ENCODE results near the gene OGFOD3. TPM values are rescaled to one million over a fixed set of nuclear protein-coding genes. Genes with fewer than 3 reads are reported as not detected.

The OGFOD3 gene
- polyA plus RNA-seq, 2 of the 4 experiments (the other 2 are of a cell fraction) = 15.2 to 19.8 TPM

DNA sequence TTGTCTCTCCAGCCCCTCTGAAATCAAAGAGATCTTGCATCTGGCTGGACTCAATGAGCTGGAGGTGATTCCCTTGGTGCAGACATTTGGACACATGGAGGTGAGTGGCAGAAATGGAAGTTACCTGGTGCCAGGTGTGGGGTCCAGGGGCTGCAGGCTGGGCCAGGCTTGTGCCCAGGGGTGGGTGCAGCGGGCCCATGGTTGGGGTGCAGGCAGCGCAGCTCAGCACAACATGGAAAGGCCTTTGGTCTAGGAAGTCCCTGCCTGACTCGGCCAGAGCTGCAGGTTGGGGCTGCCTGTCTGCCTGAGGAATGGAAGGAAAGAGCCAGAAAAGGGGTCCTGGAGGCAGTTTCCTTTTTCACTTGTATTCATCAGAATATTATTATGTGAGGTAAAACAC lies 10.2 kb upstream of the OGFOD3 start (continued):
- TF ChIP-seq, protein P1, sequence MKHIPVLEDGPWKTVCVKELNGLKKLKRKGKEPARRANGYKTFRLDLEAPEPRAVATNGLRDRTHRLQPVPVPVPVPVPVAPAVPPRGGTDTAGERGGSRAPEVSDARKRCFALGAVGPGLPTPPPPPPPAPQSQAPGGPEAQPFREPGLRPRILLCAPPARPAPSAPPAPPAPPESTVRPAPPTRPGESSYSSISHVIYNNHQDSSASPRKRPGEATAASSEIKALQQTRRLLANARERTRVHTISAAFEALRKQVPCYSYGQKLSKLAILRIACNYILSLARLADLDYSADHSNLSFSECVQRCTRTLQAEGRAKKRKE (CRISPR knock-in tag; IDR thresholded peaks at IDR 0.05; ENCODE audit: low read depth) = no peak
- TF ChIP-seq SREBF2 (IDR thresholded peaks at IDR 0.05) = no peak

DNA sequence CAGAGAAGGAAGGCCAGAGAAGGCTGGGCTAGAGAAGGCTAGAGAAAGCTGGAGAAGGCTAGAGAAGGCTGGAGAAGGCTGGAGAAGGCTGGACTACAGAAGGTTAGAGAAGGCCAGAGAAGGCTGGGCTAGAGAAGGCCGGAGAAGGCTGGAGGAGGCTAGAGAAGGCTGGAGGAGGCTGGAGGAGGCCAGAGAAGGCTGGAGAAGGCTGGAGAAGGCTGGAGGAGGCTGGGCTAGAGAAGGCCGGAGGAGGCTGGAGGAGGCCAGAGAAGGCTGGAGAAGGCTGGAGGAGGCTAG lies 6.4 kb upstream of the OGFOD3 start:
- Histone ChIP-seq H3K9me3 (peaks cover 14% of the 10 kb centered on the region), H3K27ac (no peak overlapping the region), H3K4me3 (no peak overlapping the region), H3K4me2 (no peak overlapping the region), H3K4me1 (no peaks in the 10 kb centered on the region)
- TF ChIP-seq, protein P2, sequence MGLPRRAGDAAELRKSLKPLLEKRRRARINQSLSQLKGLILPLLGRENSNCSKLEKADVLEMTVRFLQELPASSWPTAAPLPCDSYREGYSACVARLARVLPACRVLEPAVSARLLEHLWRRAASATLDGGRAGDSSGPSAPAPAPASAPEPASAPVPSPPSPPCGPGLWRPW (IDR thresholded peaks at IDR 0.05) = no peak
- no peak for TF ChIP-seq ZSCAN20 (CRISPR knock-in tag; IDR thresholded peaks at IDR 0.05)
- TF ChIP-seq CHD4 (IDR thresholded peaks at IDR 0.05; ENCODE audit: borderline replicate concordance) = no peak
- TF ChIP-seq, protein P1 (CRISPR knock-in tag; IDR thresholded peaks at IDR 0.05; ENCODE audit: low read depth) = no peak
- no peak for TF ChIP-seq RFX5 (IDR thresholded peaks at IDR 0.05)
- TF ChIP-seq TFCP2L1 (CRISPR knock-in tag; IDR thresholded peaks at IDR 0.05) = no peak
- TF ChIP-seq CBX8 (IDR thresholded peaks at IDR 0.05) = no peak
- TF ChIP-seq EP300 (IDR thresholded peaks at IDR 0.05) = no peak
- CTCF ChIA-PET = interaction anchor here (1.8 to 3.9 kb wide), 2 partner anchors 10 to 22 kb away, joined by 5 to 21 read pairs; no protein-coding TSS in a partner anchor
- no peak for DNase-seq (ENCODE audit: low read depth in 1 of 2, low spot score in 1 of 2)
- POLR2A ChIA-PET = no interaction called here
- no peak for ATAC-seq
- 98% methylated on average over 2 of the region's 2 CpGs for WGBS (ENCODE audit: missing lambda C conversion rate)
- no peak for FAIRE-seq

DNA sequence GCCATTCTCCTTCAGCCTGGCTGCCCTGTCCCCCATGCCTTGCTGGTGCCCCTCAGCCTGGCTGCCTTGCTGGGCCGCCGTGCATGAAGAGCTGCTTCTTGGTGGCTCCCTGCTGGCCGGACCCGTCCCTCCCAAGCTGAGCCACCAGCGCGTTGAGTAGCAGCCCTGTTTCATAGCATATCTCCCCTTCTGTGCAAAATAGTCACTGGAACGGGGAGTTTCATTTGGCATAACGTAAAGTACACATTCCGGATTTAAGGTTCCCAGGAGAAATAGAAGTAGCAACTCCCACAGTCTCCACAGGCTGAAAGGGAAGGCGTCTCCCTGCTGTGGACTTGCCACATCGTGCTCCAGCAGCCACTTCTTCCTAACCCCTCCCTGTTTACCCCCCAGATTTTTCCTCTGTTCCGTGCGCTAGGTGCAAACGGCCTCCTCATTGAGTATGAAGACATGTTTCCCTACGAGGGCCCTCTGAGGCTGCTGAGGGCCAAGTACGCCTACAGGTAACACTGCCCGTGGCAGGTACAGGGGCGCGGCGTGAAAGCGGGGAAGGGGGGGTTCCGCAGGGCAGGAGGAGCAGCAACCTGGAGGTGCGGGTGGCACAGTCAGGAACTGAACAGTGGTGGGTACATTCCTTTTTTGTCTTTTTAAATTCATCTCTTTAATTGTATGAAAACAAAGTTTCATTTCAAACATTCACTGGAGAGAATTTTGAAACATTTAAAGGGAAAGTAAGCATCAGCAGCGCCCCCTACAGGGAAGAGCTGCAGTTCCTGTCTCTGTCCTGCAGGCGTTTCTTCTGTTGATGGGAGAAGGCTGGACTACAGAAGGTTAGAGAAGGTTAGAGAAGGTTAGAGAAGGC lies 5.8 kb upstream of the OGFOD3 start:
- no peak overlapping the region for H3K27ac ChIP-seq
- FAIRE-seq (no peak), ATAC-seq (peak in 1 of 2 experiments; percentile 60; a peak in 3 of 6 replicates), DNase-seq (ENCODE audit: low read depth in 1 of 2, low spot score in 1 of 2) (peak in 1 of 2 experiments; percentile 60)
- ChIA-PET POLR2A (no interaction called here), CTCF (interaction anchor here (1.4 to 3.9 kb wide), 3 partner anchors 11 to 72 kb away, joined by 5 to 21 read pairs (median 5); no protein-coding TSS in a partner anchor)
- no peak overlapping the region for H3K4me2 ChIP-seq
- H3K4me1 ChIP-seq = peaks cover 3% of the 10 kb centered on the region; the same call in 2 of the 3 replicates
- TF ChIP-seq RAD21 (conservative IDR thresholded peaks at IDR 0.05 in 1 of 2, IDR thresholded peaks at IDR 0.05 in 1 of 2) = 0 out of 5 replicates have a peak, but pooled peaks of 1 of the 2 experiments have one; percentile 12
- TF ChIP-seq, protein P3, sequence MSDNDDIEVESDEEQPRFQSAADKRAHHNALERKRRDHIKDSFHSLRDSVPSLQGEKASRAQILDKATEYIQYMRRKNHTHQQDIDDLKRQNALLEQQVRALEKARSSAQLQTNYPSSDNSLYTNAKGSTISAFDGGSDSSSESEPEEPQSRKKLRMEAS (IDR thresholded peaks at IDR 0.05) = no peak
- TF ChIP-seq MAZ (IDR thresholded peaks at IDR 0.05; ENCODE audit: borderline replicate concordance, low read depth, low read length) = no peak
- TF ChIP-seq, protein P4, sequence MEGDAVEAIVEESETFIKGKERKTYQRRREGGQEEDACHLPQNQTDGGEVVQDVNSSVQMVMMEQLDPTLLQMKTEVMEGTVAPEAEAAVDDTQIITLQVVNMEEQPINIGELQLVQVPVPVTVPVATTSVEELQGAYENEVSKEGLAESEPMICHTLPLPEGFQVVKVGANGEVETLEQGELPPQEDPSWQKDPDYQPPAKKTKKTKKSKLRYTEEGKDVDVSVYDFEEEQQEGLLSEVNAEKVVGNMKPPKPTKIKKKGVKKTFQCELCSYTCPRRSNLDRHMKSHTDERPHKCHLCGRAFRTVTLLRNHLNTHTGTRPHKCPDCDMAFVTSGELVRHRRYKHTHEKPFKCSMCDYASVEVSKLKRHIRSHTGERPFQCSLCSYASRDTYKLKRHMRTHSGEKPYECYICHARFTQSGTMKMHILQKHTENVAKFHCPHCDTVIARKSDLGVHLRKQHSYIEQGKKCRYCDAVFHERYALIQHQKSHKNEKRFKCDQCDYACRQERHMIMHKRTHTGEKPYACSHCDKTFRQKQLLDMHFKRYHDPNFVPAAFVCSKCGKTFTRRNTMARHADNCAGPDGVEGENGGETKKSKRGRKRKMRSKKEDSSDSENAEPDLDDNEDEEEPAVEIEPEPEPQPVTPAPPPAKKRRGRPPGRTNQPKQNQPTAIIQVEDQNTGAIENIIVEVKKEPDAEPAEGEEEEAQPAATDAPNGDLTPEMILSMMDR (IDR thresholded peaks at IDR 0.05) = peak; percentile 44; the same call in 2 of the 3 replicates
- TF ChIP-seq HOXB13 (CRISPR knock-in tag; IDR thresholded peaks at IDR 0.05; ENCODE audit: low read depth) = no peak
- TF ChIP-seq ZSCAN20 (CRISPR knock-in tag; IDR thresholded peaks at IDR 0.05) = no peak
- TF ChIP-seq CBX2 (IDR thresholded peaks at IDR 0.05; ENCODE audit: borderline replicate concordance, low read depth) = no peak
- H3K4me3 ChIP-seq = no peak overlapping the region
- peaks cover 14% of the 10 kb centered on the region for H3K9me3 ChIP-seq
- WGBS (ENCODE audit: missing lambda C conversion rate) = 86% methylated on average over 25 of the region's 25 CpGs
